H9 (cell line): ENCODE results near the gene CUEDC1. TPM values are rescaled to one million over a fixed set of nuclear protein-coding genes. Genes with fewer than 3 reads are reported as not detected.
A peak's percentile ranks its signal among the peaks of the same experiment; 100 is the strongest.

ENCODE experiments used
- DNase-seq: peaks from one replicate; pipeline ENCODE4 v3.0.0-alpha.2; 2017
- H2AFZ ChIP-seq: one replicate; pipeline ENCODE4 v1.6.1; 2013; ENCODE audit warnings: mild to moderate bottlenecking, low read length, control low read depth, moderate library complexity
- H2AK5ac ChIP-seq: 2 replicates; pipeline ENCODE4 v1.6.1; 2013; ENCODE audit warnings: low read length, control low read depth, mixed read lengths; ENCODE audit not compliant: insufficient read length
- H2BK120ac ChIP-seq: one replicate; pipeline ENCODE4 v1.6.1; 2013; ENCODE audit warnings: low read depth, mild to moderate bottlenecking, low read length, control low read depth, inconsistent platforms; ENCODE audit not compliant: poor library complexity, severe bottlenecking
- H2BK12ac ChIP-seq: 2 replicates; pipeline ENCODE4 v1.6.1; 2013; ENCODE audit warnings: low read length, control low read depth, mixed read lengths, low read depth; ENCODE audit not compliant: insufficient read length
- H2BK15ac ChIP-seq: 2 replicates; pipeline ENCODE4 v1.6.1; 2013; ENCODE audit warnings: low read depth, low read length, control low read depth
- H2BK20ac ChIP-seq: one replicate; pipeline ENCODE4 v1.6.1; 2013; ENCODE audit warnings: low read depth, mild to moderate bottlenecking, low read length, control low read depth, inconsistent platforms; ENCODE audit not compliant: poor library complexity, severe bottlenecking
- H2BK5ac ChIP-seq: 2 replicates; pipeline ENCODE4 v1.6.1; 2013; ENCODE audit warnings: low read length, control low read depth, mixed read lengths; ENCODE audit not compliant: insufficient read length
- H3K14ac ChIP-seq: 2 replicates; pipeline ENCODE4 v1.6.1; 2013; ENCODE audit warnings: low read length, control low read depth; ENCODE audit not compliant: insufficient read depth
- H3K18ac ChIP-seq: 2 replicates; pipeline ENCODE4 v1.6.1; 2013; ENCODE audit warnings: low read depth, mild to moderate bottlenecking, mixed read lengths, low read length, control low read depth; ENCODE audit not compliant: insufficient read length
- H3K23ac ChIP-seq: 2 replicates; pipeline ENCODE4 v1.6.1; 2013; ENCODE audit warnings: low read length, control low read depth, mixed read lengths, low read depth; ENCODE audit not compliant: insufficient read length
- H3K23me2 ChIP-seq: 2 replicates; pipeline ENCODE4 v1.6.1; 2013; ENCODE audit warnings: low read depth, mild to moderate bottlenecking, mixed read lengths, low read length, control low read depth; ENCODE audit not compliant: insufficient read length, poor library complexity, severe bottlenecking
- H3K27ac ChIP-seq: 2 replicates; pipeline ENCODE4 v1.5.1; 2013; ENCODE audit warnings: low read length, control low read depth, mixed read lengths, low read depth; ENCODE audit not compliant: insufficient read length
- H3K27me3 ChIP-seq: 2 replicates; pipeline ENCODE4 v1.6.1; 2013; ENCODE audit warnings: low read length, control low read depth, inconsistent platforms; ENCODE audit not compliant: insufficient read depth
- H3K4ac ChIP-seq: 2 replicates; pipeline ENCODE4 v1.6.1; 2013; ENCODE audit warnings: low read depth, mild to moderate bottlenecking, control low read depth, inconsistent platforms, low read length, moderate library complexity
- H3K4me1 ChIP-seq: 2 replicates; pipeline ENCODE4 v1.6.1; 2013; ENCODE audit warnings: low read length, control low read depth, inconsistent platforms; ENCODE audit not compliant: insufficient read depth
- H3K4me2 ChIP-seq: 2 replicates; pipeline ENCODE4 v1.6.1; 2013; ENCODE audit warnings: low read length, control low read depth, mixed read lengths; ENCODE audit not compliant: insufficient read length, insufficient read depth
- H3K56ac ChIP-seq: 2 replicates; pipeline ENCODE4 v1.6.1; 2013; ENCODE audit warnings: low read depth, mild to moderate bottlenecking, mixed read lengths, low read length, control low read depth; ENCODE audit not compliant: insufficient read length
- H3K79me1 ChIP-seq: 2 replicates; pipeline ENCODE4 v1.6.1; 2013; ENCODE audit warnings: low read depth, mild to moderate bottlenecking, moderate library complexity, low read length, control low read depth, inconsistent platforms; ENCODE audit not compliant: insufficient read depth, poor library complexity, severe bottlenecking
- H3K79me2 ChIP-seq: 2 replicates; pipeline ENCODE4 v1.6.1; 2013; ENCODE audit warnings: low read length, control low read depth, inconsistent platforms; ENCODE audit not compliant: insufficient read depth
- H3K9ac ChIP-seq: 2 replicates; pipeline ENCODE4 v1.6.1; 2013; ENCODE audit warnings: low read length, control low read depth, mixed read lengths; ENCODE audit not compliant: insufficient read length; ENCODE audit errors: extremely low read depth
- H3K9me3 ChIP-seq: one replicate; pipeline ENCODE4 v1.6.1; 2013; ENCODE audit warnings: low read depth, low read length, inconsistent platforms; ENCODE audit not compliant: control insufficient read depth
- H3T11ph ChIP-seq: one replicate; pipeline ENCODE4 v1.6.1; 2013; ENCODE audit warnings: mild to moderate bottlenecking, low read length, control low read depth, inconsistent platforms
- H4K20me1 ChIP-seq: one replicate; pipeline ENCODE4 v1.6.1; 2013; ENCODE audit not compliant: control insufficient read depth, insufficient read length, insufficient read depth
- H4K5ac ChIP-seq: 2 replicates; pipeline ENCODE4 v1.6.1; 2013; ENCODE audit warnings: low read depth, mild to moderate bottlenecking, mixed read lengths, low read length, control low read depth; ENCODE audit not compliant: insufficient read length
- H4K8ac ChIP-seq: replicated peaks from 2 replicates; pipeline ENCODE4 v1.6.1; 2013; ENCODE audit warnings: low read length, control low read depth, mixed read lengths, low read depth; ENCODE audit not compliant: insufficient read length
- H4K91ac ChIP-seq: 2 replicates; pipeline ENCODE4 v1.6.1; 2013; ENCODE audit warnings: low read depth, mild to moderate bottlenecking, moderate library complexity, mixed read lengths, low read length, control low read depth; ENCODE audit not compliant: insufficient read length
- H3K27ac Mint-ChIP-seq, 3 experiments: 2 replicates in 2 of 3; 3 replicates in 1 of 3; pipeline ENCODE4 v1.8.0; 2020 to 2021; ENCODE audit warnings: mixed read lengths in 3 of 3, mild to moderate bottlenecking in 1 of 3, moderate library complexity in 1 of 3
- H3K27me3 Mint-ChIP-seq: 2 replicates; pipeline ENCODE4 v1.8.0; 2021; ENCODE audit warnings: low read depth, mild to moderate bottlenecking, moderate library complexity, mixed read lengths
- H3K36me3 Mint-ChIP-seq, 3 experiments: 2 replicates in 2 of 3; 3 replicates in 1 of 3; pipeline ENCODE4 v1.8.0; 2020 to 2021; ENCODE audit warnings: low read depth in 3 of 3, mixed read lengths in 3 of 3; ENCODE audit not compliant: insufficient read depth in 1 of 3
- H3K4me1 Mint-ChIP-seq, 2 experiments: 2 replicates each; pipeline ENCODE4 v1.8.0; 2020; ENCODE audit warnings: mixed read lengths in 2 of 2
- H3K4me3 Mint-ChIP-seq, 2 experiments: 2 replicates in 1 of 2; 3 replicates in 1 of 2; pipeline ENCODE4 v1.8.0; 2020 to 2021; ENCODE audit warnings: mild to moderate bottlenecking in 2 of 2, mixed read lengths in 2 of 2, moderate library complexity in 1 of 2
- H3K9me3 Mint-ChIP-seq, 2 experiments: 2 replicates in 1 of 2; 3 replicates in 1 of 2; pipeline ENCODE4 v1.8.0; 2020; ENCODE audit warnings: mild to moderate bottlenecking in 2 of 2, mixed read lengths in 2 of 2, moderate library complexity in 1 of 2
- CTCF ChIP-seq: fragments of 200-600 bp; sonication (generic); conservative IDR thresholded peaks from 3 replicates; pipeline ENCODE4 v1.8.0; 2021; ENCODE audit warnings: antibody characterized with exemption, mild to moderate bottlenecking
- WGBS: extraction: QIAGEN DNeasy Blood & Tissue Kit; methylation state at CpG from one replicate; pipeline ENCODE4 v1.1.7; 2013; ENCODE audit warnings: missing lambda C conversion rate, low lambda C conversion rate, mixed read lengths; ENCODE audit not compliant: insufficient read length; ENCODE audit errors: extremely low coverage; 5-methylcytosine and 5-hydroxymethylcytosine counted together
- total RNA-seq: library from RNA; stranded (reverse); gene quantifications from 2 replicates; pipeline ENCODE4 v1.2.1, GENCODE V29; 2021

CUEDC1 gene
- total RNA-seq, 1 experiment from 2014 or later = 7.3 TPM

- no peak overlapping the region for H3K4ac ChIP-seq
- no peak overlapping the region for H2BK120ac ChIP-seq
- H4K20me1 ChIP-seq = no peaks in the 10 kb centered on the region
- H2BK12ac ChIP-seq = no peak overlapping the region
- Mint-ChIP-seq H3K27me3 (peaks cover 3% of the 10 kb centered on the region; the same call in 1 of the 2 replicates), H3K27ac (no peak overlapping the region), H3K4me1 (peaks cover 61 to 69% of the 10 kb centered on the region in 2 experiments), H3K36me3 (no peaks in the 10 kb centered on the region), H3K9me3 (no peaks in the 10 kb centered on the region; a peak in 1 of 5 replicates), H3K4me3 (no peak overlapping the region)
- no peak overlapping the region for H3K23ac ChIP-seq
- H3K27ac ChIP-seq = no peak overlapping the region
- no peak overlapping the region for H3T11ph ChIP-seq
- H3K9ac ChIP-seq = no peak overlapping the region
- no peak overlapping the region for H2BK5ac ChIP-seq
- no peak overlapping the region for H2BK20ac ChIP-seq
- no peaks in the 10 kb centered on the region for H3K27me3 ChIP-seq
- H3K23me2 ChIP-seq = no peaks in the 10 kb centered on the region
- H3K79me2 ChIP-seq = no peaks in the 10 kb centered on the region
- H4K8ac ChIP-seq = no peak overlapping the region
- TF ChIP-seq CTCF = no peak
- H2AFZ ChIP-seq = no peak overlapping the region
- no peak overlapping the region; the same call in 1 of the 2 replicates for H2BK15ac ChIP-seq
- H3K14ac ChIP-seq = peak overlapping the region; percentile 34; the same call in 1 of the 2 replicates
- H2AK5ac ChIP-seq = no peak overlapping the region
- H3K79me1 ChIP-seq = no peaks in the 10 kb centered on the region
- no peak overlapping the region for H3K4me2 ChIP-seq
- H3K9me3 ChIP-seq = no peaks in the 10 kb centered on the region
- H3K4me1 ChIP-seq = peaks cover 9% of the 10 kb centered on the region; the same call in 1 of the 2 replicates
- H4K91ac ChIP-seq = peak overlapping the region; percentile 73
- no CpG with 5 or more reads among the region's 11 CpGs for WGBS
- H4K5ac ChIP-seq = no peak overlapping the region
- H3K18ac ChIP-seq = peak overlapping the region; percentile 12
- no peak for DNase-seq
- no peak overlapping the region for H3K56ac ChIP-seq
Measured at GRCh38 chr17:57910462-57911420, 44.5 kb downstream of the CUEDC1 start.
